Liver (tissue), 9 donors: ENCODE measurements around the gene PCDHGA12. TPM values are rescaled to one million over a fixed set of nuclear protein-coding genes. Genes with fewer than 3 reads are reported as not detected.

Experiments
- DNase-seq: peaks from one replicate; pipeline ENCODE4 v3.0.0-alpha.2; 2017; ENCODE audit warnings: low spot score
- H3K27ac ChIP-seq, 2 donors: one replicate each; pipeline ENCODE4 v1.7.0; 2013; ENCODE audit warnings: inconsistent platforms in 2 of 2, low read length in 2 of 2, control low read depth in 1 of 2, low read depth in 1 of 2, mild to moderate bottlenecking in 1 of 2
- H3K27me3 ChIP-seq, 4 donors: one replicate each; pipeline versions ENCODE4 v1.6.1 to v1.7.0; 2013; ENCODE audit warnings: low read length in 3 of 4, inconsistent platforms in 1 of 4, mild to moderate bottlenecking in 1 of 4, moderate library complexity in 1 of 4; ENCODE audit not compliant: control insufficient read depth in 4 of 4, insufficient read depth in 4 of 4
- H3K36me3 ChIP-seq, 4 donors: one replicate each; pipeline versions ENCODE4 v1.6.1 to v1.7.0; 2013; ENCODE audit warnings: low read length in 3 of 4, mild to moderate bottlenecking in 3 of 4, low read depth in 1 of 4, moderate library complexity in 1 of 4; ENCODE audit not compliant: control insufficient read depth in 4 of 4, insufficient read depth in 3 of 4
- H3K4me1 ChIP-seq, 4 donors: one replicate each; pipeline versions ENCODE4 v1.6.1 to v1.7.0; 2013; ENCODE audit warnings: low read length in 3 of 4, mild to moderate bottlenecking in 3 of 4, moderate library complexity in 1 of 4; ENCODE audit not compliant: control insufficient read depth in 4 of 4, insufficient read depth in 4 of 4
- H3K4me3 ChIP-seq, 3 donors: one replicate each; pipeline versions ENCODE4 v1.6.1 to v1.7.0; 2013; ENCODE audit warnings: low read length in 3 of 3, control low read depth in 1 of 3, low read depth in 1 of 3, mild to moderate bottlenecking in 1 of 3
- H3K9ac ChIP-seq, 2 donors: one replicate each; pipeline ENCODE4 v1.7.0; 2013; ENCODE audit warnings: low read length in 2 of 2, mild to moderate bottlenecking in 2 of 2, moderate library complexity in 2 of 2, control low read depth in 1 of 2, low read depth in 1 of 2
- H3K9me3 ChIP-seq, 4 donors: one replicate each; pipeline versions ENCODE4 v1.6.1 to v1.7.0; 2013; ENCODE audit warnings: low read length in 3 of 4; ENCODE audit not compliant: control insufficient read depth in 4 of 4
- EGR1 ChIP-seq, 2 donors: IDR thresholded peaks; 2 replicates each; pipeline ENCODE4 v1.6.1; 2016 to 2018; ENCODE audit warnings: antibody characterized with exemption in 2 of 2, low read depth in 2 of 2
- FOXA1 ChIP-seq: IDR thresholded peaks from 2 replicates; pipeline ENCODE4 v1.6.1; 2016; ENCODE audit warnings: antibody characterized with exemption
- FOXA2 ChIP-seq: IDR thresholded peaks from 2 replicates; pipeline ENCODE4 v1.6.1; 2016; ENCODE audit warnings: antibody characterized with exemption
- GABPA ChIP-seq, 2 donors: IDR thresholded peaks in 1 of 2; conservative IDR thresholded peaks in 1 of 2; 2 replicates each; pipeline ENCODE4 v1.6.1; 2016; ENCODE audit warnings: antibody characterized with exemption in 2 of 2, mild to moderate bottlenecking in 1 of 2, moderate library complexity in 1 of 2
- HNF4A ChIP-seq, 2 donors: conservative IDR thresholded peaks; 2 replicates each; pipeline ENCODE4 v1.6.1; 2016; ENCODE audit warnings: antibody characterized with exemption in 2 of 2, mild to moderate bottlenecking in 2 of 2
- HNF4G ChIP-seq: IDR thresholded peaks from 2 replicates; pipeline ENCODE4 v1.6.1; 2016; ENCODE audit warnings: antibody characterized with exemption
- JUND ChIP-seq, 2 donors: IDR thresholded peaks; 2 replicates each; pipeline ENCODE4 v1.6.1; 2016; ENCODE audit warnings: antibody characterized with exemption in 2 of 2
- NR2F2 ChIP-seq: IDR thresholded peaks from 2 replicates; pipeline ENCODE4 v1.6.1; 2016; ENCODE audit warnings: antibody characterized with exemption
- RAD21 ChIP-seq, 2 donors: IDR thresholded peaks; 2 replicates each; pipeline ENCODE4 v1.6.1; 2016; ENCODE audit warnings: antibody characterized with exemption in 2 of 2, mild to moderate bottlenecking in 2 of 2
- RXRA ChIP-seq, 2 donors: IDR thresholded peaks; 2 replicates each; pipeline ENCODE4 v1.6.1; 2017 to 2018; ENCODE audit warnings: antibody characterized with exemption in 2 of 2, mild to moderate bottlenecking in 1 of 2
- SP1 ChIP-seq: IDR thresholded peaks from 2 replicates; pipeline ENCODE4 v1.6.1; 2018; ENCODE audit warnings: antibody characterized with exemption, mild to moderate bottlenecking
- TAF1 ChIP-seq: conservative IDR thresholded peaks from 2 replicates; pipeline ENCODE4 v1.6.1; 2016; ENCODE audit warnings: antibody characterized with exemption, mild to moderate bottlenecking
- YY1 ChIP-seq: IDR thresholded peaks from 2 replicates; pipeline ENCODE4 v1.6.1; 2016; ENCODE audit warnings: antibody characterized with exemption, mild to moderate bottlenecking
- WGBS: extraction: QIAGEN DNeasy Blood & Tissue Kit; methylation state at CpG from one replicate; pipeline ENCODE4 v1.1.7; 2013; 5-methylcytosine and 5-hydroxymethylcytosine counted together
- polyA plus RNA-seq, 2 donors: library from polyadenylated mRNA; stranded (reverse) in 1 of 2; unstranded in 1 of 2; fragments of 200-250 nt in 1 of 2; fragments of >200 nt in 1 of 2; fragmentation: Nextera tagmentation in 1 of 2; extraction: Ambion mirVana in 1 of 2; gene quantifications; one replicate each; pipeline versions ENCODE4 v1.2.1 to v1.2.3, GENCODE V29; 2013 to 2015
- total RNA-seq, 2 donors: library from RNA; depleted of rRNA; stranded (reverse); fragments of >200 nt; gene quantifications; one replicate each; pipeline ENCODE4 v1.2.3, GENCODE V29; 2014
- TF ChIP-seq, protein P1 (sequence below): IDR thresholded peaks from 2 replicates; pipeline ENCODE4 v1.6.1; 2016; ENCODE audit warnings: antibody characterized with exemption
- TF ChIP-seq, protein P2 (sequence below): IDR thresholded peaks from 2 replicates; pipeline ENCODE4 v1.6.1; 2016; ENCODE audit warnings: antibody characterized with exemption
- TF ChIP-seq, protein P3 (sequence below): fragments of 150-350 bp; IDR thresholded peaks from 2 replicates; pipeline ENCODE4 v1.5.1; 2017; ENCODE audit warnings: improper control_type of control experiment, low read depth, low read length; ENCODE audit not compliant: missing input control
- TF ChIP-seq, protein P4 (sequence below): IDR thresholded peaks from 2 replicates; pipeline ENCODE4 v1.6.1; 2016; ENCODE audit warnings: antibody characterized with exemption, mild to moderate bottlenecking
- TF ChIP-seq, protein P5 (sequence below): IDR thresholded peaks from 2 replicates; pipeline ENCODE4 v1.6.1; 2016; ENCODE audit warnings: antibody characterized with exemption
- donor health status: healthy.
- donor health status: healthy.
- donor health status: healthy.
- donor health status: healthy.
- donor health status: healthy.

The PCDHGA12 gene
- total and polyA plus RNA-seq, 4 donors: 0.37 to 1.9 (median 0.56) TPM

DNA sequence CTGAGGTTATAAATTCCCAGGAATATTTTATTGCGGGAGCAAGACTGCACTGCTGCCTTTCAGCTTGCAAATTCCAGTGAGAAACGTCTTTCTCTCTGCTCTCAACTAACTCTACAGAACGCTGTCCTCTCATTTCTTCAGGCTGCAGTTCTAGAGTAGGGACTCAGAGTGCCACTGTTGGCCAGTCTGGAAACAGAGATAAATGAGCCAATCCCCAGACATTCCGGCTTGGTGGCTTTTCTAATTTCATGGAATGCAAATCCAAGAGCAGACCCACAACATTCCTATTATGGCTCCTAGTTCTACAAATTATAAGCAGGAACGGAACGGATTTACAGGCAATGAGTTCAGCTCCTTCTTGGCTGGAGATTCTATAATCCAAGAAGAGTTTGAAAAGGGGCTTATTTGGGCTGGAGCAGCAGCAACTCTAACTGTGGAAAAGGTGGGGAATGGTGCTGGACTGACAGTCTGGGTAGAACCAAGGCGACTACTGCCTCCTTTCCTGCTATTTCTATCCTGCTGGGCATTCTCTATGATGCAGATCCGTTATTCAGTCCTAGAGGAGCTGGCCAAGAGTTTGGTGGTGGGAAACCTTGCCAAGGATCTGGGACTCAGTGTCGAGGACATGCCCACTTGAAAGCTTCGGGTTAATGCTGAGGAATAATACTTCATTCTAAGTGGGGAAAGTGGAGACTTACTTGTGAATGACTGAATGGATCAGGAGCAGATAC, 9.3 kb downstream of the PCDHGA12 start:
- no peak overlapping the region for H3K27ac ChIP-seq
- peaks cover 8 to 35% (median 13%) of the 10 kb centered on the region in 4 donors for H3K9me3 ChIP-seq
- H3K36me3 ChIP-seq: no peaks in the 10 kb centered on the region
- H3K27me3 ChIP-seq: no peaks in the 10 kb centered on the region
- no peak overlapping the region for H3K9ac ChIP-seq
- H3K4me3 ChIP-seq: peak overlapping the region in 1 of 3 donors; percentile 16
- TF ChIP-seq HNF4A (conservative IDR thresholded peaks at IDR 0.05): no peak
- TF ChIP-seq FOXA1: no peak
- no peak for TF ChIP-seq NR2F2
- TF ChIP-seq SP1: no peak
- TF ChIP-seq, protein P1, sequence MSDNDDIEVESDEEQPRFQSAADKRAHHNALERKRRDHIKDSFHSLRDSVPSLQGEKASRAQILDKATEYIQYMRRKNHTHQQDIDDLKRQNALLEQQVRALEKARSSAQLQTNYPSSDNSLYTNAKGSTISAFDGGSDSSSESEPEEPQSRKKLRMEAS: no peak
- TF ChIP-seq HNF4G: no peak
- no peak for TF ChIP-seq TAF1
- TF ChIP-seq RAD21 (IDR thresholded peaks at IDR 0.05): no peak
- TF ChIP-seq, protein P2, sequence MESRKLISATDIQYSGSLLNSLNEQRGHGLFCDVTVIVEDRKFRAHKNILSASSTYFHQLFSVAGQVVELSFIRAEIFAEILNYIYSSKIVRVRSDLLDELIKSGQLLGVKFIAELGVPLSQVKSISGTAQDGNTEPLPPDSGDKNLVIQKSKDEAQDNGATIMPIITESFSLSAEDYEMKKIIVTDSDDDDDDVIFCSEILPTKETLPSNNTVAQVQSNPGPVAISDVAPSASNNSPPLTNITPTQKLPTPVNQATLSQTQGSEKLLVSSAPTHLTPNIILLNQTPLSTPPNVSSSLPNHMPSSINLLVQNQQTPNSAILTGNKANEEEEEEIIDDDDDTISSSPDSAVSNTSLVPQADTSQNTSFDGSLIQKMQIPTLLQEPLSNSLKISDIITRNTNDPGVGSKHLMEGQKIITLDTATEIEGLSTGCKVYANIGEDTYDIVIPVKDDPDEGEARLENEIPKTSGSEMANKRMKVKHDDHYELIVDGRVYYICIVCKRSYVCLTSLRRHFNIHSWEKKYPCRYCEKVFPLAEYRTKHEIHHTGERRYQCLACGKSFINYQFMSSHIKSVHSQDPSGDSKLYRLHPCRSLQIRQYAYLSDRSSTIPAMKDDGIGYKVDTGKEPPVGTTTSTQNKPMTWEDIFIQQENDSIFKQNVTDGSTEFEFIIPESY: no peak
- TF ChIP-seq, protein P3, sequence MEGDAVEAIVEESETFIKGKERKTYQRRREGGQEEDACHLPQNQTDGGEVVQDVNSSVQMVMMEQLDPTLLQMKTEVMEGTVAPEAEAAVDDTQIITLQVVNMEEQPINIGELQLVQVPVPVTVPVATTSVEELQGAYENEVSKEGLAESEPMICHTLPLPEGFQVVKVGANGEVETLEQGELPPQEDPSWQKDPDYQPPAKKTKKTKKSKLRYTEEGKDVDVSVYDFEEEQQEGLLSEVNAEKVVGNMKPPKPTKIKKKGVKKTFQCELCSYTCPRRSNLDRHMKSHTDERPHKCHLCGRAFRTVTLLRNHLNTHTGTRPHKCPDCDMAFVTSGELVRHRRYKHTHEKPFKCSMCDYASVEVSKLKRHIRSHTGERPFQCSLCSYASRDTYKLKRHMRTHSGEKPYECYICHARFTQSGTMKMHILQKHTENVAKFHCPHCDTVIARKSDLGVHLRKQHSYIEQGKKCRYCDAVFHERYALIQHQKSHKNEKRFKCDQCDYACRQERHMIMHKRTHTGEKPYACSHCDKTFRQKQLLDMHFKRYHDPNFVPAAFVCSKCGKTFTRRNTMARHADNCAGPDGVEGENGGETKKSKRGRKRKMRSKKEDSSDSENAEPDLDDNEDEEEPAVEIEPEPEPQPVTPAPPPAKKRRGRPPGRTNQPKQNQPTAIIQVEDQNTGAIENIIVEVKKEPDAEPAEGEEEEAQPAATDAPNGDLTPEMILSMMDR: no peak
- no peak for TF ChIP-seq EGR1 (IDR thresholded peaks at IDR 0.05; ENCODE audit: low read depth in 2 of 2)
- TF ChIP-seq, protein P4, sequence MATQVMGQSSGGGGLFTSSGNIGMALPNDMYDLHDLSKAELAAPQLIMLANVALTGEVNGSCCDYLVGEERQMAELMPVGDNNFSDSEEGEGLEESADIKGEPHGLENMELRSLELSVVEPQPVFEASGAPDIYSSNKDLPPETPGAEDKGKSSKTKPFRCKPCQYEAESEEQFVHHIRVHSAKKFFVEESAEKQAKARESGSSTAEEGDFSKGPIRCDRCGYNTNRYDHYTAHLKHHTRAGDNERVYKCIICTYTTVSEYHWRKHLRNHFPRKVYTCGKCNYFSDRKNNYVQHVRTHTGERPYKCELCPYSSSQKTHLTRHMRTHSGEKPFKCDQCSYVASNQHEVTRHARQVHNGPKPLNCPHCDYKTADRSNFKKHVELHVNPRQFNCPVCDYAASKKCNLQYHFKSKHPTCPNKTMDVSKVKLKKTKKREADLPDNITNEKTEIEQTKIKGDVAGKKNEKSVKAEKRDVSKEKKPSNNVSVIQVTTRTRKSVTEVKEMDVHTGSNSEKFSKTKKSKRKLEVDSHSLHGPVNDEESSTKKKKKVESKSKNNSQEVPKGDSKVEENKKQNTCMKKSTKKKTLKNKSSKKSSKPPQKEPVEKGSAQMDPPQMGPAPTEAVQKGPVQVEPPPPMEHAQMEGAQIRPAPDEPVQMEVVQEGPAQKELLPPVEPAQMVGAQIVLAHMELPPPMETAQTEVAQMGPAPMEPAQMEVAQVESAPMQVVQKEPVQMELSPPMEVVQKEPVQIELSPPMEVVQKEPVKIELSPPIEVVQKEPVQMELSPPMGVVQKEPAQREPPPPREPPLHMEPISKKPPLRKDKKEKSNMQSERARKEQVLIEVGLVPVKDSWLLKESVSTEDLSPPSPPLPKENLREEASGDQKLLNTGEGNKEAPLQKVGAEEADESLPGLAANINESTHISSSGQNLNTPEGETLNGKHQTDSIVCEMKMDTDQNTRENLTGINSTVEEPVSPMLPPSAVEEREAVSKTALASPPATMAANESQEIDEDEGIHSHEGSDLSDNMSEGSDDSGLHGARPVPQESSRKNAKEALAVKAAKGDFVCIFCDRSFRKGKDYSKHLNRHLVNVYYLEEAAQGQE: no peak
- no peak for TF ChIP-seq YY1
- TF ChIP-seq FOXA2: no peak
- no peak for TF ChIP-seq GABPA (IDR thresholded peaks at IDR 0.05 in 1 of 2, conservative IDR thresholded peaks at IDR 0.05 in 1 of 2)
- TF ChIP-seq, protein P5, sequence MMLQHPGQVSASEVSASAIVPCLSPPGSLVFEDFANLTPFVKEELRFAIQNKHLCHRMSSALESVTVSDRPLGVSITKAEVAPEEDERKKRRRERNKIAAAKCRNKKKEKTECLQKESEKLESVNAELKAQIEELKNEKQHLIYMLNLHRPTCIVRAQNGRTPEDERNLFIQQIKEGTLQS: no peak
- TF ChIP-seq JUND (IDR thresholded peaks at IDR 0.05): no peak
- no peak for TF ChIP-seq RXRA (IDR thresholded peaks at IDR 0.05)
- DNase-seq: no peak
- H3K4me1 ChIP-seq: no peaks in the 10 kb centered on the region
- 67% methylated on average over 10 of the region's 10 CpGs for WGBS
